Activated gamma-delta T cell treated with anti-CD3 and anti-CD28 coated beads, Interleukin-2, amount 50 U/mL, for 16 hours (primary cell): ENCODE measurements around the gene LY86.
"Not testable (repeated sequence)": the region's sequence is repeated elsewhere in the genome, so short reads cannot be mapped to it uniquely, and the experiment has no call there.

ENCODE experiments used
- DNase-seq: peaks from one replicate; pipeline ENCODE4 v3.0.0-alpha.2; 2020; ENCODE audit warnings: low read depth

LY86 gene

DNA sequence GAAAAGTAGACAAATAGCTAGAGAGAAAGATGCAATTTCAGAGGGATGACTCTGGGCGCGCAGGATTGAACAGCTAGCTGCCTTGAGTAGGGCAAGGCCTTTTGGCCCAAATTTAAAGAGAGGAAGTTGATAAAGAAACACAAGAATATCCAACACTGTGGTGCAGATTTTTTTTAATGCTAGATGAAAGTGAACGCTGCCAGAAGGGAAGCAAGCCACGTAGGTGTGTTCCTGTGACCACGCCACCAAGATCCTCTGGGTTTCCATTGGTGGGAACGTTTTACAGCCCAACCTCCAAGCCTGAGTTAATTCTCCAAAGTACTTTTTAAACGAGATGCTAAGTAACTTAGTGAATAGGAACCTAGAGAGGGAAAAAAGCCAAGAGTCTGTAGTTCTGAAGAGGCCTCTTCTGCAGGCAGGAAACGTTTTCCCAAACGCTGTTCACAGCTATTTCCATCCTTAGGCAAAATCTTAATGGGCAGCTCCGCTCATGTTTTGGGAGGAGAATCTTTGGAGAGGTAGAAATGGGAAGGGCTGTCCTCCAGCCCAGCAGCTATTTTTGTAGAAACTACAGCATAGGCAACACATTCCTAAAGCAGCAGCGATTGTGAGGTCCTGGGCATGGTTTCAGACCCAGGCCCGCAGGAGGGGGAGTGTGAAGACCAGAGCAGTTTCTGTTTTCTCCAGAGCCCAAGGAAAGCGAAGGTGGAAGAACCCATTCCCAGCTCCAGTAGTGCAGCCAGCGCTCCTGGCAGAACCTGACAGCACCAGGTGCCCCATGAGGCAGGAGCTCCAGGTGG lies 8.2 kb downstream of the LY86 start:
- no peak for DNase-seq

DNA sequence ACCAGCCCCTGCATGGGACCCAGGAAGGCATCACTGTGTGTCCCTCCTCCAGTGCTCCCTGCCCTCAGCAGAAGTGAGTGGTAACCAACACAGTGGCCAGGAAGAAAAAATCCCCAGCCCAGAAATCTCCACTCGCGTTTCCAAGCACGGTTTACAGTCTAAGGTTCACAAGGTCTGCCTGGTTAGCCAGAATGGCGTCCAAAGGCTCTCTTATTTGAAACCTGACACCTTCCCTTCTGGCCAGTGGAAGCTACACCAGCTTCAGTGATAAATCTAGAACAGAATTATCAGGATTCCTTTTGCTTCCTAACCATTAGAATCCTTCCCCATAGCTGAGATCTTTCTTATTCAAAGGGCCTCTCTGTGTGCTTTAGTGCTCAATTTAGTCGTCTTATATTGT lies 9.2 kb downstream of the LY86 start:
- no peak for DNase-seq

DNA sequence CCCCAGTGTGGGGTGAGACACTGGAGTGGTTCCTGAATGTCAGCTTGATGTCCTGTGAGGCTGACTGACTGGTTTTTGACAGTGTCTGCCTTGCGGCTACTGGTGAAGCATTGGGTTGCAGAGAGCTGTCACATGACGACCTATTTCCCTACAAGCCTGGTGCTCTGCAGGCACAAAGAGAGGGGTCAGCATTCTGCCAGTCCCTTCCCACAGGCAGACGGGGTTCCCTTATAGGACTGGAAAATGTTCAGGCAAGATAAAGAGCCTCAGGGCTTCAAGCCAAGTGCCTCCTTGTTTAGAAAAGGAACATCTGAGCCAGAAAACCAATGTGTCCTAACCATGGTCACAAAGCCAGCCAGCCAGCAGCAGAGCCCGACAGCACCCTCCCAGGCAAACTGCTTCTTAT lies 11.0 kb downstream of the LY86 start:
- DNase-seq, result no peak

DNA sequence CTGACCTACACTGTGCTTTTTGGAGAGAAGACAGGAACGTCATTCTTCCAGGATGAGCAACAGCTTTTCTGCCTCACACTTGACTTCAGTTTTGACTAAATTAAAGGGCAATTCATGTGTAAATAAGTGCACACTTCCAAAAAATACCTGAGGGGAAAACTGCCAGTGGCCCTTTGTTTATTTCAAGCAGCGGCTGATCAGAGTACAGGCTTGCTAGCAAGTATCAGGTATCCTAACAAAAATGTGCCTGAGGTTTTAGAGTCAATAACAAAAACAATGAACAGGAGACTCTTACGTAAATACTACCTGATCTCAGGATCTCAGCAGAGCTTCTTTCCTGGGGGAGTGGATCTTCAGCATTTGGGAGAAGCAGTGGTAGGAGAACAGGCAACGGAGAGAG lies 12.4 kb downstream of the LY86 start:
- no peak for DNase-seq

DNA sequence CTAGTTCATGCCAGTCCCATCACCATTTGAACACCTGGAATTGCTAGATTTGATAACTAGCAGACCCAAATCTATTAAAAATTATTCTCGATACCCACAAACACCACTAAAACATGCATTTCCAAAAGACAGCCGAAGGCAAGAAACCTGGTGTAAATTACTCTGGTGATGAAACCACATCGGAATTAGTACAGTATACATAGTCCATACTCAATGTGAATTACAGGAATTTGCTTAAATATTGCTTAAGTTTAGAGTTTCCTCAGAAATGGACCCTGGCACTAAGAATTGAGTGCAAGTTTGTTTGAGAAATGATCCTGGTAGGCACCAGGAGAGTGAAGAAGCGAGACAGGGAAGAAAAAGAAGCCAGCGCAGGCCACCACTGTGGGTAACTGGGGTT lies 13.7 kb downstream of the LY86 start:
- no peak for DNase-seq

DNA sequence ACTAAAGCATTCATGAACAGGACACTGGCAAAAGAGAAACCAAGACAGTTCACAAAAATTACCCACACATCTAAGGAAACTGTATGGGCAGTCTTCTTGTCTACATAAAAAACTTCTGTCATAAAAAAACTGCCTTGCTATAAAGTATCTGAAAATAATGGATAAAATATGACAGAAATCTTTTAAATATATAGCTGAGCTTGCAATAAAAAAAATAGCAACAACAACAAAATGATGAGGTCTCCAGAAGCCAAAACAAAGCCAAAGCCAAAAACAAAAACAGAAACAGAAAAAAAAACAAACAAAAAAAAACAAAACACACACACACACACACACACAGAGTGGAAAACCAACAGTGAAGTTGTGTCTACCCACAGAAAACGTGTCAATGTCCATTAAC lies 14.8 kb downstream of the LY86 start:
- DNase-seq, result no peak

DNA sequence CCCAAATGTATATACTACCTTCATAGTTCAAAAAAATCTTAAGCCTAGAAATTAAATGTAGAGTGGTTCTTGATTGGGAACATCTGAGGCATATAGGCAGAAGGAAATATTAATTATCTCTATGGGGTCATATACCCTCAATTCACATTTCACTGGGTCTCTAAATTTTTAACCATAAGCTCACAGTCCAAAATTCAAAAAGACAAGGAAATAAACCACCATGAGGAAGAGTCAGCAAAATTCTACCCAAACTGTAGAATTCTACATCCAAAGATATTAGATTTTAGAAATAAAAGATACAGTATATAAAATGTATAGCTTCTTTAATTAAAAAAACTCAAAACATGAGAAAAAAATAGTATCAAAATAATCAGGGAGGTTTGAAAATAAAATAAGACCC lies 15.5 kb downstream of the LY86 start:
- no peak for DNase-seq

DNA sequence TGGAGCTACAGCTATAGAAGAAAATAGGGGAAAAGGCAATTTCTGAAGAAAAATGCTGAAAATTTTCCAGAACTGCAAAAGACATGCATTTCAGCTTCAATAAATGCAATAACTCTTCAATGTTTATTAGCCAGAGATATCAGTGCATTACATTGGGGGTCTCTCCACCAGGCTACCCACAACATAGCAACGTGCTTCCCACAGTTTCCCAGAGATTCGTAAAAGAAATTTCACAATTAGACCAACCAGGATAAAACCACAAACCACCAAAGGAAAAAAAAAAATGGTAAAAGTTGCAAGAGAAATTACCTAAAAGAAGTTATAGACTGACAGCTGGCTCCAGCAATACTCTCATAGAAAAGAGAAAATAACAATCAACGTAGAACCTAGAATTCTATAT lies 16.0 kb downstream of the LY86 start:
- no peak for DNase-seq

DNA sequence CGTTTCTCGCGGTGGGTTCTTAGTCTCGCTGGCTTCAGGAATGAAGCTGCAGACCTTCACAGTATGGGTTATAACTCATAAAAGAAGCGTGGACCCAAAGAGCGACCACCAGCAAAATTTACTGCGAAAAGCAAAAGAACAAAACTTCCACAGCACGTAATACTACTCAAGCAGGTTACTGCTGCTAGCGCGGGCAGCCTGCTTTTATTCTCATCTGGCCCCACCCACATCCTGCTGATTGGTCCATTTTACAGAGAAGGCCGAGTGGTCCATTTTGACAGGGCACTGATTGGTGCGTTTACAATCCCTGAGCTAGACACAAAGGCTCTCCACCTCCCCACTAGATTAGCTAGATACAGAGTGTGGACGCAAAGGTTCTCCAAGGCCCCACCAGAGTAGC lies 17.4 kb downstream of the LY86 start:
- no peak for DNase-seq

DNA sequence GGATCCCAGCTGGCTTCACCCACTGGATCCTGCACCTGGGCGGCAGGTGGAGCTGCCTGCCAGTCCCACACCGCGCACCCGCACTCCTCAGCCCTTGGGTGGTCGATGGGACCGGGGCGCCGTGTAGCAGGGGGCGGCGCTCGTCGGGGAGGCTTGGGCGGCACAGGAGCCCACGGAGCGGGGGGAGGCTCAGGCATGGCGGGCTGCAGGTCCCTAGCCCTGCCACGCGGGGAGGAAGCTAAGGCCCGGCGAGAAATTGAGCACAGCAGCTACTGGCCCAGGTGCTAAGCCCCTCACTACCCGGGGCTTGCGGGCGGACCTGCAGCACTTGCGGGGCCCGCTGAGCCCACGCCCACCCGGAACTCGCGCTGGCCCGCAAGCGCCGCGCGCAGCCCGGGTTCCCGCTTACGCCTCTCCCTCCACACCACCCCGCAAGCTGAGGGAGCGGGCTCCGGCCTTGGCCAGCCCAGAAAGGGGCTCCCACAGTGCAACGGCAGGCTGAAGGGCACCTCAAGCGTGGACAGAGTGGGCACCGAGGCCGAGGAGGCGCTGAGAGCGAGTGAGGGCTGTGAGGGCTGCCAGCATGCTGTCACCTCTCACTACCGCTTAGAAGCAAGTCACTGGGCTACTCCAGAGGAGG lies 18.0 kb downstream of the LY86 start:
- not testable (repeated sequence) for DNase-seq

DNA sequence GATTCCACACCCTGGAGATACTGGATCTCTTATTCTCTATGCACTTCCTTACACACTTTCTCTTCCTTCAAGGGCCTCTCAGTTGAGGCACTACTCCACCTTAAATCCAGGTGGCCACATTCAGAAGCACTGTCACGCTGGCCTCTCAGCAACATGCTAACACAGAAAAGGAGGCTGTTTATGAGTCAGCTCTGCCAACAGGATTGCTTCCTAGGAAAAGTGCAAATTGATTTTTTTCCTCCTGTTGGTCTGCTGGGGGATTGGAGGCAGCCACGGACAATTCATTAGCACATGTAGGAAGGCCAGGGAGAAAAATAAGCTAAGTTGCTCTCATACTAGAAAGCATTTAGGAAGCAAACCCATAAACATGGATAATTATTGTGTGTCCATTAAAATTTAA lies 20.9 kb downstream of the LY86 start:
- DNase-seq, result no peak

DNA sequence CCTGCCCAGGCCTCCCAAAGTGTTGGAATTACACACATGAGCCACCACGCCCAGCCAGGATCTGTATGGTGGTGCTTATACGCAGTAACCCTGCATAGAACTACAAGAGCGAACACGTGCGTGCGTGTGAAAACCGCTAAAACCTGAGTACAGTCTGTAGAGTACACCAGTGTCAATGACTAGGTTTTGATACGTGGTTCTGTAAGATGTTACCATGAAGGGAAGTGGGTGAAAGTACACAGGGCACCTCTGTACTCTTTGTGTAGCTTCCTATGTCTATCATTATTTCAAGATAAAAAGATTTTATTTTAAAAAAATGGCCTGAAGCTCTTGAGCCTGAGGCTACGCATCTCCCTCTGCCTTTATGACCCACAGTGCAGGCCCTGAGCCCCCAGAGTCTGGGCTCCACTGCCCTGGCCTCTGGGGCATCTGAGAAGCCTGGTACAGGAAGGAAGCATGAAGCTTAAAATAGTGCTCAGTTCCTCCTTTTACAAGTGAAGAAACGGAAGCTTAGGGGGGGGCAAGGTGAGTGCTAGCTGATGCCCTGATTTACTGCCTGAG lies 21.6 kb downstream of the LY86 start:
- DNase-seq, result no peak

DNA sequence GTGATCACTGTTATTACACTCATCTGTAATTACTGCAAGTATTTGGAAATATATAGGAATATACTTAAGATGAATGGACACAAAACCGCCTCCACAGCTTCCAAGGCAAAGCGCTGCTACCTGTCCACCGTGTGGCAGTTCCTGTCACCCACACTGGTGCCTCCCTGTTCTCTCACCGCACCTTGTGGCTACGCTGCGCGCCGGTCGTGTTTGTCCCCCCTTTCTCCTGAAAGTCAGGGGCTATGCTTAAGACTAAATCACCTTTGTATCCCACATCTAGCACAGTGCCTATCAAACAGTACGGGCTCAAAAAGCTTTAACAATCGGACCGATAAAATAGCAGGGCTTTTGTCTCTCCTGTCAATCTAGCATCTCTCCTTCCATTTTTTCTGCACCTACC lies 23.0 kb downstream of the LY86 start:
- no peak for DNase-seq

DNA sequence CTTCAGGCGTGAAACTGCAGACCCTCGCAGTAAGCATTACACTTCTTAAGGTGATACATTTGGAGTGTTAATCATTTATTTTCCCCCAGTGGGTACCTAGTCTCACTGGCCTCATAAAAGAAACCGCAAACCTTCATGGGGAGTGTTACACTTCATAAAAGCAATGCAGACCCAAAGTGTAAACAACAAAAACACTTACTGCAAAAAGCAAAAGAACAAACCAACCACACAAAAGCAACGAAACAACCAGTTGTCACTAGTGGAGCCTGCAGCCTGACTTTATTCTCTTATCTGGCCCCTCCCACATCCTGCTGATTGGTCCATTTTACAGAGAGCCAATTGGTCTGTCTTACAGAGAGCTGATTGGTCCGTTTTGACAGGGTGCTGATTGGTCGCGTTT lies 23.8 kb downstream of the LY86 start:
- DNase-seq, result no peak

DNA sequence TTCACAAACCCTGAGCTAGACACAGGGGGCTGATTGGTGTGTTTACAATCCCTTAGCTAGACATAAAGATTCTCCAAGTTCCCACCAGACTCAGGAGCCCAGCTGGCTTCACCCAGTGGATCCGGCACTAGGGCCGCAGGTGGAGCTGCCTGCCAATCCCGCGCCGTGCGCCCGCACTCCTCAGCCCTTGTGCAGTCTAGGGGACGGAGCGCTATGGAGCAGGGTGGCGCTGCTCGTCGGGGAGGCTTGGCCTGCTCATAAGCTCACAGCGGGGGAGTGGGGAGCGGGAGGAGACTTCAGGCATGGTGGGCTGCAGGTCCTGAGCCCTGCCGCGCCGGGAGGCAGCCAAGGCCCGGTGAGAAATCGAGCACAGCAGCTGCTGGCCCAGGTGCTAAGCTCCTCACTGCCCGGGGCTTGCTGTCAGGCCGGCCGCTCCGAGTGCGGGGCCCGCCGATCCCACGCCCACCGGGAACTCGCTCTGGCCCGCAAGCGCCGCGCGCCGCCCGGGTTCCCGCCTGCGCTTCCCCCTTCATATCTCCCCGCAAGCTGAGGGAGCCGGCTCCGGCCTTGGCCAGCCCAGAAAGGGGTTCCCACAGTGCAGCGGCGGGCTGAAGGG lies 24.7 kb downstream of the LY86 start:
- not testable (repeated sequence) for DNase-seq

DNA sequence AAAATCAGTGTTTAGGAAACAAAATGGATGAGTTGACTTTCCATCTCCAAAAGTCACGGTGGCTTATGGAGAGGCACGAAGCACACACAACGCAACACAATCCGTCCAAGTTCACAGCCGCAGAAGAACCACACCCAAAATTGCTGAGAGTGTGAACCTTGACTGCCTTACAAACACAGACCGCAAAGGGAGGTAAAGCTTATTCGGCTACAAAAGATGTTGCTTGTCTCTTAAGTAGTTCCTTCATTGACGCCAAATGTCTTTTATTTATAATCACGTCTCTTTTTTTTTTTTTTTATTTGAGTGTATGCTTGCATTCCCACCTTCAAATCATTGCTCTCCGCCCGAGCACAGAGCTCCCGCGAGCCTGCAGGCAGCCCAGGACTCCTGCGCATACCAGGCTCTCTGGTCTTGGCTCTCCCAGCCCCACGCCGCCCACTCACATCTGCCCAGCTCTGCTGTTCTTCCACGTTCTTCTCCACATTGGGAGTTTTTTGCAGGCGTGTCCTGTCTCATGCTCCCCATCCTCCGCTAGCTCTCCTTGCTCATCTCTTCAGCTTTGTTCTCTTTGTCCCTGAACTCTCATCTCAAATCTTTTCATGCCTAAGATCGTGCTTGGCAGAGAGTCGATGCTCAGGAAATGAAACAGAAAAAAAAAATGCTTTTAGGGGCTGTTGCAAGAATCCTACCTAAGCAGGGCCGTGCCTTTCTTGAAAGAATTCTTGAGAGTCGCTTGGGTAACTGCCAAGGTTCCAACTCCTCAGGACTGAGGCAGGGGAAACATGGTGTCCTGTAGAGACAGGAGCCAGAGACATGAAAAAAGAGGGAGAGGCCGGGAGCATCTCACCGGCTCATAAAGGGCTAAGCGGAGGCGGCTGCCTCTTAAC lies 25.8 kb downstream of the LY86 start:
- DNase-seq, result no peak

DNA sequence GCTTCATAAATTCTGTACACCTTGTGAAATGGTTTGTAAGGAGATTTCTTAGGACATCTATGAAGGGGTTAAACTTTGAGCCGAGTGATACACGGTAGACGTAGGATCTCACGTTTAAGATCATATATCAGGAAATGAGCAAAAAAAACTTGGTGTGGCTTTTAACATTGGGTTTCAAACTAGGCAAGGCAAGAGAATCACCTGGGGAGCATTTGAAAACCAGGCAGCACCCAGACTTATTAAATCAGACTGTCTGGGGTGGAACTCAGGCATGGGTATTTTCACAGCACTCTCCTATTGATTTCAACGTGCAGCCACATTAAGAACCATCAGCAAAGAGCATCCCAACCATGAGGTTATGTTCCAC lies 26.4 kb downstream of the LY86 start:
- no peak for DNase-seq

DNA sequence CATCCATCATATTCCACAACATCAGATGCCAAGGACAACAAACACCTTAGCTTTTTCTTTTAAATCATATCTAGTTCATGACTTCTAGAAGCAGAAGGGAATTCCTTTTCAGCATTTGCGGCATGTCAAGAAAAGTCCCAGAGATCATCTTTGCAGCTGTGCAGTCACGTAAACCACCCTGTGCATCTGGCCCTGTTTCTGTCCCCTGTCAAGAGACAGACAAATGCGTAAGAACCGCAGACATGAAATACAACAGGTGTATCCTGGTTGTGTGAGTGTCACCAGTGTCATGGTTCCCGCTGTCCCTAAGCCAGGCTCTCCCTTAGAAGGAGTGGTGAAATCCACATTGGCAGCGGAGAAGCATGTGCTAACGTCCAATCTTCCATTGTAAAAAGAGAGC lies 28.1 kb downstream of the LY86 start:
- DNase-seq, result no peak

DNA sequence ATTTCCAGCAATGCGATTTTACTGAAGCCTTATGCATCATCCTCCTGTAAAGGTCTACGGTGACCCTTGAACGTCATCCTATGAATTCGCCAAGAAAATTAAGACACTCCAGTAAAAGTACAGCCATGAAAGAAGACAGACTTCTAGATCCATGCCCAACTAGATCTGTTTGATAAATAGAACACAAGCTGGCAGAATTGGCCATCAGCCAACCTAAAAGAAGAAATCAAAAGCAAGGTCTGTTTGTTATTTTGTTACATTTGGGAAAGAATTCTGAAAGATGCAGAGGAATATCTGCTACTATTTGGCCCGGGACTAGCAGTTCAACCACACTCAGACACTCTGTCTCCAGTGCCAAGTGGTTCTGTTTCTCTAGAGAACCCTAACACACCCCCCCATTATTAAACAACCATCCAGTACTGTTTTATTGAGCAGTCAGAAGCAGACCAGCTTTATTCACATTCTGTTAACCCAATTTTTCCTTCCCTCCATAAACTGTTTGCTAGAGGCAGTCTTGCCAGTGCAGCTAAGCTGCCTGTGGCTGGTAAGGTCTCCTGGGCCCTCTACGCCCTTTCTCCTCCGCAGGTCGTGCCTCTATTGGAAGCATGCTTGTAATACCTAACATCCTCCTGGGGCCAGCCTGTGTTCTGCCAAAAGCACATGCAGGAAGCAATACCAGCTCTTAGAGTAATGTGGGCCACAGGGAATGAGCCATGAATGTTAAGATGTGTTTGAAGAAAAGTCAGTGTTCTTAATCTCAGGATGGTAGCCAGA lies 30.7 kb downstream of the LY86 start:
- DNase-seq, result no peak

DNA sequence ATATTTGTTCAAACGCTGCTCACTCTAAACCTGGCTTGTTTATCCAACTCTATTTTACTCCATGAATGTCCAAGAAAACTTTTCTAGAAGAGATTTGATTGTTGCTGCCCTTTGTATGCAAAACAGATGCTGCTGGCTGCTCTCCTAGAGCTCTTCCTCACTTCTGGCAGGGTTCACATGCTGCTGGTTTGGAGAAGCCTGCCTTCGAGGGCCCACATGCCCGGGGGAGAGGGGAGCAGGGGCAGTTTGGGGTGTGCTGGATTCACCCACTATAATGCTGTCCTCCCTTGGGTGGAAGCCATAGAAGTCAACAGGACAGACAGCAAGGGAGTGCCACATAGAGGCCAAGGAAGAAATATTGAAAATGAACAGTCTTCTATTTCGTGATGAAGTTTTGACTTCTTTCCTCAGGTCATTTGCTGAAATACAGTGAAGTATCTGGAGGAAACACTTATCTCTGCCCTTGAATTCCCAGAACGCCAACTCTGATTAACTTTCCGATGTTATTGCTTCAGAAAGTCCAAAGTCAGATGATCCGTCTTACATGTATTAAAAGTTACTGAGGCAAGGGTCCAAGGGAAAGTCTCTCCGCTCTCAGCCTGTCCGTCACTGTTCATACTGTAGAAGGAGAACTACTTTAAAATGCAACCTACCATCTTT lies 32.4 kb downstream of the LY86 start:
- no peak for DNase-seq

DNA sequence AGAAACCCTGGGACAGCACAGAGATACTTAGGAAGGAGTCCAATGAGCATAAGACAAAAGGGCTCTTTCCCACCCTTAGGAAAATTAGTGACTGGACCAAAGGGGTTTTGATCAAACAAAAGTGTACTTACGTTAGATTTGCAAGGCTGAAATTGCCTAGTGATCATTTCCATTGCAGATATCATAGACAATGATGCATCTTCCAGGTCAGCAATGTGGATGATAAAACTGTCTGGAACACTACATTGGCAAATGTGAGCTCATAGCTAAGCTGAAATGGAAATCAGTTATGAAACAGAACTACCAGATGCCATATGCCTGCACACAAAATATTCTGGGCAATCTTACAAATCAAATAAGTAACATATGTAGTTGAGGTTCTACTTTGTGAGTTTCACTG lies 34.0 kb downstream of the LY86 start:
- no peak for DNase-seq
